HepG2 (cell line): ENCODE measurements around the gene TTC31. TPM values are rescaled to one million over a fixed set of nuclear protein-coding genes. Genes with fewer than 3 reads are reported as not detected.

Experiments used
- FOXC1 ChIP-seq: sonication (generic); formaldehyde crosslinking; IDR thresholded peaks from 2 replicates; pipeline ENCODE4 v1.8.0; 2022; ENCODE audit warnings: mild to moderate bottlenecking, missing genetic modification reagents, borderline replicate concordance
- KDM1A ChIP-seq: IDR thresholded peaks from 2 replicates; pipeline ENCODE4 v1.6.1; 2016; ENCODE audit warnings: missing compliant biosample characterization
- MTF2 ChIP-seq: sonication (generic); formaldehyde crosslinking; IDR thresholded peaks from 2 replicates; pipeline ENCODE4 v1.5.0; 2020; ENCODE audit warnings: missing genetic modification reagents, borderline replicate concordance
- NFE2L1 ChIP-seq: sonication (generic); formaldehyde crosslinking; IDR thresholded peaks from 2 replicates; pipeline ENCODE4 v1.4.0; 2020; ENCODE audit warnings: missing genetic modification reagents, mild to moderate bottlenecking, borderline replicate concordance
- NRL ChIP-seq: sonication (generic); formaldehyde crosslinking; IDR thresholded peaks from 2 replicates; pipeline ENCODE4 v1.5.0; 2020; ENCODE audit warnings: missing genetic modification reagents, mild to moderate bottlenecking, moderate library complexity, borderline replicate concordance
- RXRA ChIP-seq: sonication (generic); formaldehyde crosslinking; IDR thresholded peaks from 2 replicates; pipeline ENCODE4 v1.5.1; 2020; ENCODE audit warnings: missing genetic modification reagents
- ZBTB20 ChIP-seq: sonication (generic); formaldehyde crosslinking; IDR thresholded peaks from 2 replicates; pipeline ENCODE4 v1.8.1; 2023; ENCODE audit warnings: missing genetic modification reagents, low read depth, mild to moderate bottlenecking, borderline replicate concordance
- ZFP41 ChIP-seq: sonication (generic); formaldehyde crosslinking; IDR thresholded peaks from 2 replicates; pipeline ENCODE4 v1.4.0; 2020; ENCODE audit warnings: mild to moderate bottlenecking, missing genetic modification reagents, borderline replicate concordance
- ZNF335 ChIP-seq: sonication (generic); formaldehyde crosslinking; IDR thresholded peaks from 2 replicates; pipeline ENCODE4 v1.4.0; 2020; ENCODE audit warnings: missing genetic modification reagents
- ZNF430 ChIP-seq: sonication (generic); formaldehyde crosslinking; IDR thresholded peaks from 2 replicates; pipeline ENCODE4 v1.9.0; 2021; ENCODE audit warnings: mild to moderate bottlenecking, missing genetic modification reagents
- ZNF567 ChIP-seq: sonication (generic); formaldehyde crosslinking; IDR thresholded peaks from 2 replicates; pipeline ENCODE4 v1.8.1; 2023; ENCODE audit warnings: mild to moderate bottlenecking, missing genetic modification reagents, borderline replicate concordance
- ZNF589 ChIP-seq: sonication (generic); formaldehyde crosslinking; conservative IDR thresholded peaks from 2 replicates; pipeline ENCODE4 v1.8.0; 2022; ENCODE audit warnings: mild to moderate bottlenecking, moderate library complexity, missing genetic modification reagents
- ZNF614 ChIP-seq: IDR thresholded peaks from 2 replicates; pipeline ENCODE4 v1.6.1; 2018; ENCODE audit warnings: missing biosample characterization, missing genetic modification reagents, inconsistent platforms, borderline replicate concordance
- ZSCAN25 ChIP-seq: sonication (generic); formaldehyde crosslinking; IDR thresholded peaks from 2 replicates; pipeline ENCODE4 v1.8.0; 2022; ENCODE audit warnings: mild to moderate bottlenecking, missing genetic modification reagents
- ZSCAN29 ChIP-seq: sonication (generic); formaldehyde crosslinking; conservative IDR thresholded peaks from 2 replicates; pipeline ENCODE4 v1.4.0; 2020; ENCODE audit warnings: mild to moderate bottlenecking, missing genetic modification reagents
- polyA plus RNA-seq, 8 experiments: library from polyadenylated mRNA; depleted of rRNA in 3 of 8; stranded (reverse) in 7 of 8; unstranded in 1 of 8; fragments of >200 nt; fragmentation: Illumina TruSeq in 4 of 8; extraction: Trizol in 4 of 8; gene quantifications; 2 replicates each; pipeline versions ENCODE4 v1.2.1 to v1.2.3, GENCODE V29; 2011 to 2016; ENCODE audit warnings: low read depth in 4 of 8, missing spikeins in 1 of 8, mixed read lengths in 1 of 8; ENCODE audit not compliant: insufficient read depth in 1 of 8
- total RNA-seq, 5 experiments: library from RNA; depleted of rRNA; stranded (reverse); fragments of >200 nt; fragmentation: Illumina TruSeq; extraction: Trizol; gene quantifications; 2 replicates each; pipeline ENCODE4 v1.2.3, GENCODE V29; 2016; ENCODE audit warnings: low read depth in 1 of 5
- TF ChIP-seq, protein P1 (sequence below): sonication (generic); formaldehyde crosslinking; IDR thresholded peaks from 2 replicates; pipeline ENCODE4 v1.8.0; 2023; ENCODE audit warnings: mild to moderate bottlenecking, missing genetic modification reagents
- TF ChIP-seq, protein P2 (sequence below), 2 experiments: sonication (generic) in 1 of 2; formaldehyde crosslinking in 1 of 2; IDR thresholded peaks; 2 replicates each; pipeline versions ENCODE4 v1.4.0 to v1.6.1; 2016 to 2020; ENCODE audit warnings: borderline replicate concordance in 1 of 2, low read depth in 1 of 2, mild to moderate bottlenecking in 1 of 2, missing genetic modification reagents in 1 of 2
- TF ChIP-seq, protein P3 (sequence below): sonication (generic); formaldehyde crosslinking; IDR thresholded peaks from 2 replicates; pipeline ENCODE4 v1.8.0; 2022; ENCODE audit warnings: mild to moderate bottlenecking, missing genetic modification reagents, moderate library complexity
- TF ChIP-seq, protein P4 (sequence below): sonication (generic); formaldehyde crosslinking; IDR thresholded peaks from 2 replicates; pipeline ENCODE4 v1.4.0; 2020; ENCODE audit warnings: missing genetic modification reagents

The TTC31 gene
- total and polyA plus RNA-seq, 2 of the 13 experiments (the other 11 are each of a cell fraction or from before 2014, with no cell fraction given): 28.3 to 39.5 TPM

DNA sequence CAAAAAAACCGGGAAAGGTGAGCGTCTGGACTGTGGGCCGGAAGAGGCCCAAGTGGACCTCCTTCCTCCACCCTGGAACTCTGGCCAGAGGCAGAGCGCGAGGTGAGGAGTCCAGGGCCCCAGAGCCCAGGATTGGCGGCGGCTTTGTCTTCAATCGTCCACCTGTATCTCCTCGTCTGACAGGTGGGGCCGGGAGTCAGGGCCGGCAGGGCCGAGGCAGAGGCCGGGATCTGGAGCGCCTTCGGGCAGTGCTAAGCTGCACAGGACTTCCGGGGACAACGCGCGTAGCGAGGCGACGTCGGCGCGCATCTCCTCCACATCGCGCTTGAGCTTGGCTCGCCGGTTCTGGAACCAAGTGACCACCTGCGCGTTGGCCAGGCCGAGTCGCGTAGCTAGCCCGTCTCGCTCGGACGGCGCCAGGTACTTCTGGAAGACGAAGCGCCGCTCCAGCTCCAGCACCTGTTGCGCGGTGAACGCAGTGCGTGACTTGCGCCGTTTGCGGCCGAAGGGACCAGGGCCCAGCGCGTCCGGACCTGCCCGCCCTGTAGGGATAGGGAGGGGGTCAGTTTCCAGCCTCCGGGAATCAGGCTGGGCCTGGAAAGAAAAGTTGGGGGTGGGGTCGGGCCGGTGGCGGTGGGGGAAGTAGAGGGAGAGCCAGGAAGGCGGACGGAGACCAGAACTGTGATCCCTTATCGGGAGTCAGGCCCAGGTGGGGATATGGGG lies 15.1 kb downstream of the TTC31 start (continued):
- TF ChIP-seq NFE2L1 (0 out of 2 replicates have a peak, but pooled peaks have one; percentile 18), ZNF589 (peak; percentile 25; the same call in 1 of the 2 replicates), ZBTB20 (CRISPR knock-in tag) (0 out of 2 replicates have a peak, but pooled peaks have one; percentile 17), NRL (peak; percentile 68), ZSCAN29 (no peak), MTF2 (CRISPR knock-in tag) (0 out of 2 replicates have a peak, but pooled peaks have one; percentile 45), KDM1A (CRISPR knock-in tag) (no peak), ZNF335 (CRISPR knock-in tag) (0 out of 2 replicates have a peak, but pooled peaks have one; percentile 28), ZFP41 (CRISPR knock-in tag) (0 out of 2 replicates have a peak, but pooled peaks have one; percentile 63), FOXC1 (peak; percentile 24; the same call in 1 of the 2 replicates), ZNF567 (CRISPR knock-in tag) (no peak), ZNF430 (peak; percentile 78; the same call in 1 of the 2 replicates), ZSCAN25 (CRISPR knock-in tag) (no peak), RXRA (peak; percentile 65), ZNF614 (CRISPR knock-in tag) (0 out of 2 replicates have a peak, but pooled peaks have one; percentile 3)
- TF ChIP-seq, protein P1, sequence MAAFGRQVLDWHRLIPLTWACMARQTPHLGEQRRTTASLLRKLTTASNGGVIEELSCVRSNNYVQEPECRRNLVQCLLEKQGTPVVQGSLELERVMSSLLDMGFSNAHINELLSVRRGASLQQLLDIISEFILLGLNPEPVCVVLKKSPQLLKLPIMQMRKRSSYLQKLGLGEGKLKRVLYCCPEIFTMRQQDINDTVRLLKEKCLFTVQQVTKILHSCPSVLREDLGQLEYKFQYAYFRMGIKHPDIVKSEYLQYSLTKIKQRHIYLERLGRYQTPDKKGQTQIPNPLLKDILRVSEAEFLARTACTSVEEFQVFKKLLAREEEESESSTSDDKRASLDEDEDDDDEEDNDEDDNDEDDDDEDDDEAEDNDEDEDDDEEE (CRISPR knock-in tag): 0 out of 2 replicates have a peak, but pooled peaks have one; percentile 48
- TF ChIP-seq, protein P2, sequence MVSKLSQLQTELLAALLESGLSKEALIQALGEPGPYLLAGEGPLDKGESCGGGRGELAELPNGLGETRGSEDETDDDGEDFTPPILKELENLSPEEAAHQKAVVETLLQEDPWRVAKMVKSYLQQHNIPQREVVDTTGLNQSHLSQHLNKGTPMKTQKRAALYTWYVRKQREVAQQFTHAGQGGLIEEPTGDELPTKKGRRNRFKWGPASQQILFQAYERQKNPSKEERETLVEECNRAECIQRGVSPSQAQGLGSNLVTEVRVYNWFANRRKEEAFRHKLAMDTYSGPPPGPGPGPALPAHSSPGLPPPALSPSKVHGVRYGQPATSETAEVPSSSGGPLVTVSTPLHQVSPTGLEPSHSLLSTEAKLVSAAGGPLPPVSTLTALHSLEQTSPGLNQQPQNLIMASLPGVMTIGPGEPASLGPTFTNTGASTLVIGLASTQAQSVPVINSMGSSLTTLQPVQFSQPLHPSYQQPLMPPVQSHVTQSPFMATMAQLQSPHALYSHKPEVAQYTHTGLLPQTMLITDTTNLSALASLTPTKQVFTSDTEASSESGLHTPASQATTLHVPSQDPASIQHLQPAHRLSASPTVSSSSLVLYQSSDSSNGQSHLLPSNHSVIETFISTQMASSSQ (IDR thresholded peaks at IDR 0.05; ENCODE audit: low read depth): no peak
- TF ChIP-seq, protein P2 (CRISPR knock-in tag; IDR thresholded peaks at IDR 0.05; ENCODE audit: borderline replicate concordance): 0 out of 2 replicates have a peak, but pooled peaks have one; percentile 12
- TF ChIP-seq, protein P3, sequence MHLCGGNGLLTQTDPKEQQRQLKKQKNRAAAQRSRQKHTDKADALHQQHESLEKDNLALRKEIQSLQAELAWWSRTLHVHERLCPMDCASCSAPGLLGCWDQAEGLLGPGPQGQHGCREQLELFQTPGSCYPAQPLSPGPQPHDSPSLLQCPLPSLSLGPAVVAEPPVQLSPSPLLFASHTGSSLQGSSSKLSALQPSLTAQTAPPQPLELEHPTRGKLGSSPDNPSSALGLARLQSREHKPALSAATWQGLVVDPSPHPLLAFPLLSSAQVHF (CRISPR knock-in tag): 0 out of 2 replicates have a peak, but pooled peaks have one; percentile 30
- TF ChIP-seq, protein P4, sequence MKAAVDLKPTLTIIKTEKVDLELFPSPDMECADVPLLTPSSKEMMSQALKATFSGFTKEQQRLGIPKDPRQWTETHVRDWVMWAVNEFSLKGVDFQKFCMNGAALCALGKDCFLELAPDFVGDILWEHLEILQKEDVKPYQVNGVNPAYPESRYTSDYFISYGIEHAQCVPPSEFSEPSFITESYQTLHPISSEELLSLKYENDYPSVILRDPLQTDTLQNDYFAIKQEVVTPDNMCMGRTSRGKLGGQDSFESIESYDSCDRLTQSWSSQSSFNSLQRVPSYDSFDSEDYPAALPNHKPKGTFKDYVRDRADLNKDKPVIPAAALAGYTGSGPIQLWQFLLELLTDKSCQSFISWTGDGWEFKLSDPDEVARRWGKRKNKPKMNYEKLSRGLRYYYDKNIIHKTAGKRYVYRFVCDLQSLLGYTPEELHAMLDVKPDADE: peak; percentile 49; the same call in 1 of the 2 replicates
